ENCODE data around the gene IFIT3.

DNA sequence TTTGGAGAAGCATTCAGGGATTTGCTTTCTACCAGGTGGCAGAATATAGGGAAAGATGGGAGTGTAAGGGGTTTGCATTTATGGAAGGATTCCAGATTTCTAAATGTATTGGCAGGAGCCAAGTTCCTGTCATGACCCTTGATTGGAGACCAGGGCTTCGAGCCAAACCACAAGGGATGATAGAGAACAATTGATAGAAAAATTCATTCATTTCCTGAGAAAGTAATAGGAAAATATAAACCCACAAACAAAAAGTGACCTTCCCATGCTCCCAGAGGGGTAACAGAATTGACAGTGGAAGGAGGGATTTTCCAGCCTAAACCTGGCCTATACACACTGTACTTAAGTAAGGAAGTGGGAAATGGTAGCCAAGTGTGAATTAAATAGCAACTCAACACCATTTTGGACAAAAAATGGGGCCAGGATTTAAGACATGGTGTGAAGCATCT is 48.4 kb upstream of the IFIT3 start:
- TF ChIP-seq, protein P1, sequence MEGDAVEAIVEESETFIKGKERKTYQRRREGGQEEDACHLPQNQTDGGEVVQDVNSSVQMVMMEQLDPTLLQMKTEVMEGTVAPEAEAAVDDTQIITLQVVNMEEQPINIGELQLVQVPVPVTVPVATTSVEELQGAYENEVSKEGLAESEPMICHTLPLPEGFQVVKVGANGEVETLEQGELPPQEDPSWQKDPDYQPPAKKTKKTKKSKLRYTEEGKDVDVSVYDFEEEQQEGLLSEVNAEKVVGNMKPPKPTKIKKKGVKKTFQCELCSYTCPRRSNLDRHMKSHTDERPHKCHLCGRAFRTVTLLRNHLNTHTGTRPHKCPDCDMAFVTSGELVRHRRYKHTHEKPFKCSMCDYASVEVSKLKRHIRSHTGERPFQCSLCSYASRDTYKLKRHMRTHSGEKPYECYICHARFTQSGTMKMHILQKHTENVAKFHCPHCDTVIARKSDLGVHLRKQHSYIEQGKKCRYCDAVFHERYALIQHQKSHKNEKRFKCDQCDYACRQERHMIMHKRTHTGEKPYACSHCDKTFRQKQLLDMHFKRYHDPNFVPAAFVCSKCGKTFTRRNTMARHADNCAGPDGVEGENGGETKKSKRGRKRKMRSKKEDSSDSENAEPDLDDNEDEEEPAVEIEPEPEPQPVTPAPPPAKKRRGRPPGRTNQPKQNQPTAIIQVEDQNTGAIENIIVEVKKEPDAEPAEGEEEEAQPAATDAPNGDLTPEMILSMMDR (IDR thresholded peaks at IDR 0.05), result no peak
- no peak for TF ChIP-seq POLR2A (IDR thresholded peaks at IDR 0.05)
